Cortex of kidney (tissue), 1 donor: Measurements from ENCODE around the gene TMOD2.

Source experiments
- DNase-seq: peaks from one replicate; lab custom pipeline; 2025; lab: John Stamatoyannopoulos, UW

Gene TMOD2

GRCh38 chr15:51825698-51826097 lies 74.3 kb downstream of the TMOD2 start:
- DNase-seq = no peak

DNA sequence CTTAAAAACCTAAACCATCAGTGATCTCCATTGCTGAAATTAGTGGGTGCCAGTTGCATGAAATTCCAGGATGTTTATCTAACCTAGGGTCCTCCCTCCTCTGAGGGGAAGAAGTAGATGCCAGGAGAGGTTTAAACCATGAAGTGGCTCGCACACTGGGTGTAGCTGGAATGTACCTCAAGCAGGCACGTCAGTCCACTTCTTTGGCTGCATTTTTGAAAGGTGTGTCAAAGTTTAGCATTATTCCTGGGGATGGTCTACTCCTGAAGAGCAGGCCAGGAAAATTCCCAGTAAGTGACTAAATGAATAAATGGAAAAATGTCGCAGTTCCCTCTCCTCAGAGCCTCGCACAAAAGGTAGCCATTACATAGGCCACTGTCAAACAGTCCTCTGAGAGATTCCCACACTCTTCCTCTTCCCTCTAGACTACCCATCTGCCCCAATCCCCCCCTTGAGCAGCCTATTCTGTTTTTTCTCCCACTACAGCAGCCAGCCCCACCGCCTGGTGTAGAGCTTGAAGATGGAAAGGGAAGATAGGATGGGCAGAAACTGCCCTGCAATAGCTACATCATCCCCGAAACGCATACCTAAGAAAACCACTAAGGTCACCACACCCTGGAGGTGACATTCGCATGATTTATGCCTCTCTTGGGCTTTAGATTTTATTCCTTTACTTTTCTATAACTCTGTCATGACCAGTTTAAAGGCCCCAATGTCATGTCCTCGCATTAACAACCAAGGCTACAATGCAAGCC lies 77.4 kb downstream of the TMOD2 start:
- no peak for DNase-seq

DNA sequence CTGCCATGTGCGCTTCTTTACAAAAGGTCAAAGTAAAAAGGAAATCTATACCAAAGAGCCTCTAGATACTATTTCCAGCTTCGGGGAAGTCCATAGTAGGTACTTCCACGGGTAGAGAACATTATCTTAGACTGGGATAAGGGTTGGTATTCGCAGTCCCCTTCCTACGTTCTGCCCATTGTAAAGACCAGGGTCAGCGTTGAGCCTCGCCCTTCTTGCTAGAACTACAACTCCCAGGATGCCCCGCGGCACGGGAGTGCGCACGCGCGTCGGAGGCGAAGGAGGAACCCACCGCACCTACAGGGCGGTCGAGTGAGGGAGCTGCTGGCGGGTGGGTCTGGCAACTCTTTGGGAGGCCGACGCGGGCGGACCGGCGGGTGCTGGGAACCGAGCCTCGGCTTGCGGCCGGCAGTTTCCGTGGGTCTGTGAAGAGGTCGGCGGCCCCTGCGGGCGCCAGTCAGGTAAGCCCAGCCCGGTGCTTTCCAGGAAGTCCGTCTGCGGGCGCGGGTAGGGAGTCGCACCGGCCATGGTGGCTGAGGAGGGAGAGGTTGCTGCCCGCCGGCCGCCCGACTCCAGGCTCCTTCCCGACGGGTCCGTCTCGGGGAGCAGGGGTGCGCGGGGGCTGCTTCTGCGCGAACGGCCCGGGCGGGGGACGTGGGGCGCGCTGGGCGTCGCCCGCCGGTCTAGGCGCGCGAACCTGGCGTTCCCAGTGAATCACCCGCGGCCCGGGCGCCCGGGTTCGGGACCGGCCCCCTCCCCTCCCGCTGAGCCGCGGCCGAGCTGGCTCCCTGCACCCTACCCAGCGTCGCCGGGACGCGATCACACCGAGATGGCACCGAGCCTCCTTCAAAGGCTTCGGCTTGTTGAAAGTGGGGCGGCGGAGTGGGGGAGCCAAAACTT lies 78.2 kb downstream of the TMOD2 start, which contains the start of gene TMOD3:
Gene TMOD3 (plus strand): TSS at position 278 of the 900 bp plus-strand sequence. CDS start 33,232 bp downstream, outside the sequence.
- peak; percentile 37 for DNase-seq

GRCh38 chr15:51830276-51830806 lies 78.9 kb downstream of the TMOD2 start:
- DNase-seq = no peak

DNA sequence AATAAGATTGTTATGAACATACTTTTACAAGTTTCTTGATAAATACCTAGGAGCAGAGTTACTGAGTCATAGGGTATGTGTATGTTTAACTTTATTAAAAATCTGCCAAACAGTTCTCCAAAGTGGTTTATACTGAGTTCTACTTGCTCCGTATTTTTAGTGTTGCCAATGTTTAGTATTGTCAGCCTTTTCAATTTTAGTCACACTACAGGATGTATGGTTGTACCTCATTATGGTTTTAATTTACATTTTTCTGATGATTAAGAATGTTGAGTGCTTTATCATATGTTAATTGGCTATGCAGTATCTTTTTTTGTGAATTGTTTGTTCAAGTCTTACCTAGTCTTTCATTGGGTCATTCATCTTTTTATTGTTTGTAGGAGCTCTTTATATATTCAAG lies 82.4 kb downstream of the TMOD2 start:
- DNase-seq = no peak

GRCh38 chr15:51837792-51838251 lies 86.4 kb downstream of the TMOD2 start:
- DNase-seq = no peak

- DNase-seq = no peak
Observed at GRCh38 chr15:51838270-51838669, 86.9 kb downstream of the TMOD2 start.

DNA sequence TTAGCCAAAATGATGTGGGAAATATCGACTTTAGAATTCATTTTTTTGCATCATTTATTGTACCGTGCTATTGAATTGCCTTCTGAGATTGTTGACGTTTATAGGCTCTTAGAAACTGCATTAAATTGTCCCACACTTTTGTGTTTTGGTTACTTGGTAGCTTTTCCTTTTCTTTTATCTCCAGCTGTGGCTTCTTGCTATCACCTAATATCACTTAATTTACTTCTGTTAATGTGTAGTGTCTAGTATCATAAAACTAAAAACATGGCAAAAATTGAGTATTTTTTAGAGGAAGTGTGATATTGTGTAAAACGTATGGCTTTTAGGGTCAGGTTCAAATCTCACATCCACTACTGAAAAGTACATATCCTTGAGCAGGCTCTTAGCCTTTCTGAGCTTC lies 89.3 kb downstream of the TMOD2 start:
- no peak for DNase-seq

DNA sequence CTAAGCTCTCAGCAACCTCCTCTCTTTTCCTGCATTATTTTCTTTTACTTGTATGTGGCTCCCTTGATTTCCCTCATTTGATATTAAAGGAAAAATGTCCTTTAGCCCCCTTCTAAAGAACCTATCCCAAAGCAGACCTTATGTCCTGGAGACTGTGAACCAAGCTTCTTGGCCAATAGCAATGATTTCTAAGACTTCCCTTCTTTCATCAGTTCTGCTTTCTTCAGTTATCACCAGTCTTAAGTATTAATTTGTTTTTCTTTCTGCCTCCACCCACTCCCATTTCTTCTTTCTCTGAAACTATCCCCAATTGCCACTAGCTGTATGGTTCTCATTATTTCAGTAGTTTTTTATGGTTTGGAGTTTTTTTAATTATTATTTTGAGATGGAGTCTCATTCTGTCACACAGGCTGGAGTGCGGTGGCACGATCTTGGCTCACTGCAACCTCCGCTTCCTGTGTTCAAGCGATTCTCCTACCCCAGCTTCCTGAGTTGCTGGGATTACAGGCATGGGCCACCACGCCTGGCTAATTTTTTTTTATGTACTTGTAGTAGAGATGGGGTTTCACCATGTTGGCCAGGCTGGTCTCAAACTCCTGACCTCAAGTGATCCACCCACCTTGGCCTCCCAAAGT lies 90.1 kb downstream of the TMOD2 start:
- DNase-seq = no peak

DNA sequence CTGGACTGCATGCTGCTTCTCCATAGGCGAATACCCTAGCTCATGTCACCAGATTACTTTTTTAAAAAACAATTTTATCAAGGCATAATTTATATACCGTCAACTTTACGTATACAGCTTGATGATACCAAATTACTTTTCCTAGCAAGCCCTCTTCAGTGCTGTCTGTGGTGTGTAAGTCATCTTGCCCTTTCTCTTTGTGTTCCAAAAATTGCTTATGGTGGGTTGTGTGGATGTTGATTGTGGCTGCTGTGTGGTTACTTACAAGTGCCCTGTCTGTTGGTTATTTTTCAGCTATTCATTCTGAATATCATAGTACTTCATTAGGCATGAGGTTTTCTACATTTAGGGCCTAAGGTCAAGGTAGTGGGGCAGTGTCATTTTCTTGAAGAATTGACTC lies 90.9 kb downstream of the TMOD2 start:
- no peak for DNase-seq

DNA sequence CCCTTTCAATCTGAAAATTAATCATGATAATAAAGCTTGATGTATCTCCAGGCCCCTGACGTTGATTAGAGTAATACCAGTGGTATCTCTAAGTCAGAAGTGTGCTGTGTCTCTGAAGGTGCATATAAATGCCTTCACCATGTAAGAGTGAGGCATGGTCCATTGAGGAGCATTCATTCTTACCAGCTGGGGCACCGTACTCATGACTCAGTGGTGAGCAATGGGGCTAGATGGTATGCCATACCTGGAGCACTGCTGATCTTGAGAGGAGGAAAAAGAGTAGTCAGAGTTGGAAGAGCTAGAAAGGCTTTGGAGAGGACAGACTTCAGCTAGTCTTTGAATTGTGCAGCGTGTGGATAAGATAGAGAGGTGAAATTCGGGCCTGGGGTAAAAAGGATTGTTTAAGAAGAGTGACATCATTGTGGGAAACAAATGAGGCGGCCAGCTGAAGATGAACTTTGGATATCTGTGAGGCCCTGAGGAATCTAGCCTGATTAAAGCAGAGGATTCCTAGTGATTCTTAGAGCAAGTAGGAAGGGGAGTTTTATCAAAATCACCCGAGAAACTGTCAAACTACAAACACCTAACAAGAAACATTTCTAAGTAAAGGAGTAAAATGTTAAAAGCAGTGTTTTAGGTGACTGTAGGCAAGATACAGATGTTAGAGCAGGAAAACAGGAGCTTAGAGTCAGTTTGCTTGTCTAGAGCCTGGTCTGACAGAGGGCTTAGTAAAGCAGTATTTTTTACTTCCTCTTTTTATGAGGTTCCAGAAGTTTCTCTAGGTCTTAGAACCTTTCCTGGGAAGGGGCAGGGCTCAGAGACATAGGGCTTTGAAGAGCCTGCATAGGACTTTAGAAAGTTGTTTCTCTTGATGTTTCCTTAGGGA lies 91.7 kb downstream of the TMOD2 start:
- DNase-seq = no peak

GRCh38 chr15:51844747-51845426 lies 93.5 kb downstream of the TMOD2 start:
- no peak for DNase-seq

DNA sequence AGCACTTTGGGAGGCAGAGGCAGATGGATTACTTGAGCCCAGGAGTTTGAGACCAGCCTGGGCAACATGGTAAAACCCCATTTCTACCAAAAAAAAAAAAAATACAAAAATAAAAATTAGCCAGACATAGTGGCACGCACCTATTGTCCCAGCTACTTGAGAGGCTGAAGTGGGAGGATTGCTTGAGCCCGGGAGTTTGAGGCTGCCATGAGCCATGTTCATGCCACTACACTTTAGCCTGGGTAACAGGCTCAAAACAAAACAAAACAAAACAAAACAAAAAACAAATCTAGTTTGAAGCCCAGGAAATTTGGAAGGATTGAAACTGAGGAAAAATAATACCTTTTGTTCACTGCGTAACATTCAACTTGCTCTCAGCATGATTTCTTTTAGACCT lies 94.7 kb downstream of the TMOD2 start:
- no peak for DNase-seq

DNA sequence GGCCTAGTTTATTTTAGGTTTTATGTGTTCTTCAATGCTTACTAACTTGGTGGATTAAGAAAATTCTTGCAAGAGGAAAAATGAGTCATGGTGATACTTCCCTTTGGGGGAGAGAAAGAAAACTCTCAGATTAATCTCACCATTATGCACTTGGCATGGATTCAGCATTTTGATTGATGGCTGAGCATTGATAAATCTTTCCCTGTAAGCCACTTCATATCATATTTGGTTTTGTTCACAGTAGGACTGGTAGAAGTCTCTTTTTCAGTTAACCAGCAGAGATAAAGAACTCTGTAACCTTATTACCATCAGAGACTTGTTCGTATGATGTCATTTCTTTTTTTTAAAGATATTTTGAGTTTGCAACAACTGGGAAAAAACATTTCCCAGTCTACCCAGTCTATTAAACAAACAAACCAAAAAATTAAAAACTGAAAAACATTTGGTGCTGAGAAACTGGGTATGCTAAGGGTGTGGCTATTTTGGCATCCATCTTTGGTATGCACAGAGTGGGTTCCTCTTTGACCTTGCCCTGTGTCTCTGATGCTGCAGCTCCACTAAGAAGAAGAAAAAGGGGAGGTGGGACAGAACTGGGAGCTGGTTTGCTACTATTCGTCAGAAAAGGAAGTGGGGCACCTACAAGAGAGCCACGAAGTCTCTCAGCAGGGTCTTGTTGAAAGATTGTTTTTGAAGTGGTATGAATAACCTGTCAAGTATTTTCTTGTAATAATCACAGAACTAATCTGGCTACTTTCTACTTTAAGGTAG lies 95.2 kb downstream of the TMOD2 start:
- DNase-seq = no peak

DNA sequence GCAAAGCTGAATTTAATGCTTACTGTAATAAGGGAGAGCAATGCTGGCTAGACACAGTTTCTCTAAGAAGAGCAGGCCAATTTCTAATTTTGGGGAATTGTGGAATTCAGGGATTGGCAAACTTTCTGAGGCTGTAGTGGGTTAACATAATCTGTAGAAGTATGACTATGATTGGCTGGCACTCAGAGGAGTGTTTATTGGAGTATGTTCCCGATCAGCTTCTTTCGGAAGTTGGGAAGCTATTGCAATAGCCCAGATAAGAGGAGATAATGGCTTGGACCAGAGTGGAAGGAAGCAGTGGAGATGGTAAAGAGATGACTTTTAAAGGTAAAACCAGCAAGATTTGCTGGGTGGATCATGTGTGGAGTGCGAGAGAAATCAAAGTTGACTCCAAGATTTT lies 97.4 kb downstream of the TMOD2 start:
- no peak for DNase-seq

GRCh38 chr15:51849860-51850259 lies 98.5 kb downstream of the TMOD2 start:
- DNase-seq = no peak

GRCh38 chr15:51853998-51854397 lies 102.6 kb downstream of the TMOD2 start:
- no peak for DNase-seq

DNA sequence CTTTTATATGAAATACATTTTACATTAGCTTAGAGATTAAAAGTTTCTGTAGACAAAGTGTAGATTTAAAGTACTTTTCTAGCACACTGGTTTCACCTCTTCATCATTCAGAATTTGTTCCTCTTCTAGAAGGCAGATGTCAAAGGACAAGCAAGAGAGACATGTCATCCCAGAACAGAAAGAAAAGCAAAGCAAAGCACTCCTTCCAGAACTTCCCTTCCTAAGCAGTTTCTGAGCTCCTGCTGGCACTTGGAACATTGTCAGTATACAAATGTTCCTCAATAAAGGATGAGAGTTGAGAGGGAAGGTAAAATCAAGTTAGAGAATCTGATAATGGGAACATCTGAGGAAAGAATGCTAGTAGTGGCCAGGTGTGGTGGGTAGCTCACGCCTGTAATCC lies 104.2 kb downstream of the TMOD2 start:
- no peak for DNase-seq

DNA sequence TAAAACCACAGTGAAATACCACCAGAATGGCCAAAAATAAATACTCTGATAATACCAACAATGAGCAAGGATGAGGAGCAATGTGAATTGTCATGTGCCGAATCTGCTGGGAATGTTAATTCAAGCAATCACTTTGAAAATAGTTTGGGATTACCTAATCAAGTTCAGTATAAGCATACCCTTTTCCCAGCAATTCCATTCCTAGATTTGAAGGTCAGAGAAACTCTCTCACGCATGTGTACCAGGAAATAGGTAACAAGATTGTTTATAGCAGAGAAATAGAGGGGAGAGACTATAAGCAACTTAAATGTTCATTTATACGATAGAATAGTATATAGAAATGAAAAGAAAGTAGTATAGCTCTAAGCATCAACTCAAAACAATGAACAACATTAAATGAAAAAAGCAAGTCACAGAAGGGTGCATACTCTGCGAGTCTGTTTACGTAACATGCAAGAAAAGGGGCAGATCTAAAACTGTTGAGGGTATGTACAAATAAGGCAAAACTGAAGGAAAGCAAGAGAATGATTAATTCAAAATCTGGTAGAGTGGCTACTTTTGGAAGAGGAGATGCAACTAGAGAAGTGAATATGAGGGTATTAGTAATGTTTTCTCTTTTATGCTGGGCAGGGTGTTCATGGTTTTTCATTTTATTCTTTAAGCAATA lies 105.5 kb downstream of the TMOD2 start:
- no peak for DNase-seq
